ENCODE results near the gene ADNP2.

The ADNP2 gene

GRCh38 chr18:80168982-80169381, 59.9 kb downstream of the ADNP2 start:
- TF ChIP-seq, protein P1, sequence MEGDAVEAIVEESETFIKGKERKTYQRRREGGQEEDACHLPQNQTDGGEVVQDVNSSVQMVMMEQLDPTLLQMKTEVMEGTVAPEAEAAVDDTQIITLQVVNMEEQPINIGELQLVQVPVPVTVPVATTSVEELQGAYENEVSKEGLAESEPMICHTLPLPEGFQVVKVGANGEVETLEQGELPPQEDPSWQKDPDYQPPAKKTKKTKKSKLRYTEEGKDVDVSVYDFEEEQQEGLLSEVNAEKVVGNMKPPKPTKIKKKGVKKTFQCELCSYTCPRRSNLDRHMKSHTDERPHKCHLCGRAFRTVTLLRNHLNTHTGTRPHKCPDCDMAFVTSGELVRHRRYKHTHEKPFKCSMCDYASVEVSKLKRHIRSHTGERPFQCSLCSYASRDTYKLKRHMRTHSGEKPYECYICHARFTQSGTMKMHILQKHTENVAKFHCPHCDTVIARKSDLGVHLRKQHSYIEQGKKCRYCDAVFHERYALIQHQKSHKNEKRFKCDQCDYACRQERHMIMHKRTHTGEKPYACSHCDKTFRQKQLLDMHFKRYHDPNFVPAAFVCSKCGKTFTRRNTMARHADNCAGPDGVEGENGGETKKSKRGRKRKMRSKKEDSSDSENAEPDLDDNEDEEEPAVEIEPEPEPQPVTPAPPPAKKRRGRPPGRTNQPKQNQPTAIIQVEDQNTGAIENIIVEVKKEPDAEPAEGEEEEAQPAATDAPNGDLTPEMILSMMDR (IDR thresholded peaks at IDR 0.05; ENCODE audit: insufficient read depth, low read depth, low read length, missing control alignments), result no peak

DNA sequence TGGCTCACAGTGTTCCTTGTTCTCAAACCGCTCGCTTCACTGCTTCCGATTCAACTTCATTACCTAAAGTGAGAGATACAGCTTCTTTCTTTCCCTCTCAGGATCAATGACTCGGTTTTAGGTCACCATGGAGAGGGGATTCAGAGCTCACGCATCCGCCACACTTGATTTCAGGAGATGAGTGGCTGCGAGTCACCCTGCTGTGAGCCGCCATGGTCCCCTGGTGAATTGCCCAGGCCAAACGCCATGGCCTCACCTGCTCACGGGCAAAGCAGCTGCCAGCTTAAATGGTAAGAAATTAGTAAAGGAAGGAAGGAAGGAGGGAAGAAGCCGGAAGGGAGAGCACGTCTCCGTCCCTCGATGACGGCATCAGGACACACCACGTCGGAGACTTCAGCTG, 60.5 kb downstream of the ADNP2 start:
- TF ChIP-seq, protein P1 (IDR thresholded peaks at IDR 0.05; ENCODE audit: insufficient read depth, low read depth, low read length, missing control alignments), result no peak
- DNase-seq (ENCODE audit: low read depth), result peak; percentile 40

More at GRCh38 chr18:80168982-80169381, 59.9 kb downstream of the ADNP2 start:
- H3K4me3 ChIP-seq (ENCODE audit: low read length), result no peak overlapping the region
- DNase-seq (ENCODE audit: low read depth), result no peak

GRCh38 chr18:80170395-80171053, 61.5 kb downstream of the ADNP2 start:
- H3K4me3 ChIP-seq (ENCODE audit: low read length), result no peak overlapping the region
- no peak for DNase-seq (ENCODE audit: low read depth)
- TF ChIP-seq, protein P1 (IDR thresholded peaks at IDR 0.05; ENCODE audit: insufficient read depth, low read depth, low read length, missing control alignments), result no peak

More for the DNA sequence above, 60.5 kb downstream of the ADNP2 start:
- H3K4me3 ChIP-seq (ENCODE audit: low read length), result no peak overlapping the region

- H3K4me3 ChIP-seq (ENCODE audit: low read length), result no peak overlapping the region
- DNase-seq (ENCODE audit: low read depth), result peak; percentile 54
- TF ChIP-seq, protein P1 (IDR thresholded peaks at IDR 0.05; ENCODE audit: insufficient read depth, low read depth, low read length, missing control alignments), result peak; percentile 86
Observed at GRCh38 chr18:80171054-80171872, 62.2 kb downstream of the ADNP2 start.

DNA sequence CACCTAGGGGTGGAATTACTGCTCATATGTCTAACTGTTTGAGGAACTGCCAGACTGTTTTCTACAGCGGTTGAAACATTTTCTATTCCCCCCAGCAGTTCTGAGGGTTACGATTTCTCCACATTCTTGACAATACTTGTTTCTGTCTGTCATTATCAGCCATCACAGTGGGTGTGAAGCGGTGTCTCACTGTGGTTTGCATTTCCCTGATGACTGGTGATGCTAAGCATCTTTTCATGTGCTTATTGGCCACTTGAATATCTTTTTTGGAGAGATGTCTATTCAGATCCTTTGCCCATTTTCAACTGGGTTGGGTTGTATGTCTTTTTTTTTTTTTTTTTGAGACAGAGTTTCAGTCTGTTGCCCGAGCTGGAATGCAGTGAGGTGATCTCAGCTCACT, 63.0 kb downstream of the ADNP2 start:
- peak; percentile 50 for DNase-seq (ENCODE audit: low read depth)
- TF ChIP-seq, protein P1 (IDR thresholded peaks at IDR 0.05; ENCODE audit: insufficient read depth, low read depth, low read length, missing control alignments), result no peak
- no peak overlapping the region for H3K4me3 ChIP-seq (ENCODE audit: low read length)

DNA sequence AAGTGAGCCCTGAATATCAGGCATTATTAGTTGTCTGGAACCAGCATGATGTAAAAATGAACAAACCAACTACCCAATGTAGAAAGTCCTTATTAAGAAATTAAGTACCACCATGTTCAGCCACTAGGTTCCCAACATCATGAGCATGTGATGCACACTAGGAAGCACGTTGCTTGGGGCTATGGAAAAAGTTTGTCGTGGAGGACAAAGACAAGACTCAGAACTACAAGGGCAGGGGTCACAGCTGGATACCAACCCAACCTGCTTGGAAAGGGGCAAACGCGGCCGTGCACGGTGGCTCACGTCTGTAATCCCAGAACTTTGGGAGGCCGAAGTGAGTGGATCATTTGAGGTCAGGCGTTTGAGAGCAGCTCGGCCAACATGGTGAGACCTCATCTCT, 64.0 kb downstream of the ADNP2 start:
- no peak for DNase-seq (ENCODE audit: low read depth)
- no peak overlapping the region for H3K4me3 ChIP-seq (ENCODE audit: low read length)
- TF ChIP-seq, protein P1 (IDR thresholded peaks at IDR 0.05; ENCODE audit: insufficient read depth, low read depth, low read length, missing control alignments), result no peak
